Bronchial epithelial cell (primary cell): ENCODE measurements around the gene LIMD2. TPM values are rescaled to one million over a fixed set of nuclear protein-coding genes. Genes with fewer than 3 reads are reported as not detected.

Experiments used
- total RNA-seq: library from RNA; depleted of rRNA; stranded (reverse); fragments of >200 nt; gene quantifications from 2 replicates; pipeline ENCODE4 v1.2.1, GENCODE V29; 2014

LIMD2 gene
- total RNA-seq, 1 donor from 2014 or later: 0.53 TPM

Other genes with a start within 250 kb of the LIMD2 start
- gene ACE, start 223.1 kb downstream of the LIMD2 start, total RNA-seq: 0.13 TPM in 1 of 2 replicates, not detected in the other
- not detected in 2 replicates for gene KCNH6, start 176.8 kb downstream of the LIMD2 start, total RNA-seq
- gene DCAF7, start 149.6 kb downstream of the LIMD2 start, total RNA-seq: 9.5 and 10.6 TPM in 2 replicates
- gene TACO1, start 99.2 kb downstream of the LIMD2 start, total RNA-seq: 11.5 and 11.6 TPM in 2 replicates
- 10.1 and 11.1 TPM in 2 replicates for gene MAP3K3, start 77.7 kb downstream of the LIMD2 start, total RNA-seq
- gene STRADA, start 41.7 kb upstream of the LIMD2 start, total RNA-seq: 10.5 and 14.1 TPM in 2 replicates
- gene CCDC47, start 73.5 kb upstream of the LIMD2 start, total RNA-seq: 112 and 118 TPM in 2 replicates
- 65.0 and 70.5 TPM in 2 replicates for gene DDX42, start 74.0 kb upstream of the LIMD2 start, total RNA-seq
- gene PSMC5, start 127.3 kb upstream of the LIMD2 start, total RNA-seq: 50.5 and 64.0 TPM in 2 replicates
- gene FTSJ3, start 127.5 kb upstream of the LIMD2 start, total RNA-seq: 43.4 and 53.1 TPM in 2 replicates
- gene SMARCD2, start 142.6 kb upstream of the LIMD2 start, total RNA-seq: 98.5 and 112 TPM in 2 replicates
- not detected in 2 replicates for gene CSH2, start 173.6 kb upstream of the LIMD2 start, total RNA-seq
- not detected in 2 replicates for gene GH2, start 181.8 kb upstream of the LIMD2 start, total RNA-seq
- not detected in 2 replicates for gene CSH1, start 196.4 kb upstream of the LIMD2 start, total RNA-seq
- gene CSHL1, start 211.1 kb upstream of the LIMD2 start, total RNA-seq: not detected in 2 replicates
- gene GH1, start 218.7 kb upstream of the LIMD2 start, total RNA-seq: not detected in 2 replicates
- not detected in 2 replicates for gene CD79B, start 232.2 kb upstream of the LIMD2 start, total RNA-seq